COR-L47 (cell line): ENCODE data around the gene NENF.

Experiments
- DNase-seq: peaks from one replicate; lab custom pipeline; 2025; lab: John Stamatoyannopoulos, UW

The NENF gene

GRCh38 chr1:212431644-212432043 is 1.1 kb upstream of the NENF start:
- DNase-seq, result no peak

GRCh38 chr1:212432272-212432660 is 454 bp upstream of the NENF start:
- DNase-seq, result no peak

- no peak for DNase-seq
Observed at GRCh38 chr1:212433577-212434462, 1.1 kb downstream of the NENF start.

GRCh38 chr1:212434992-212435391 is 2.3 kb downstream of the NENF start:
- no peak for DNase-seq

GRCh38 chr1:212437179-212437798 is 4.6 kb downstream of the NENF start:
- DNase-seq, result peak; percentile 14

GRCh38 chr1:212438831-212439237 is 6.1 kb downstream of the NENF start:
- DNase-seq, result no peak

- no peak for DNase-seq
Observed at GRCh38 chr1:212440419-212440818, 7.7 kb downstream of the NENF start.

GRCh38 chr1:212442408-212442807 is 9.7 kb downstream of the NENF start:
- no peak for DNase-seq

- no peak for DNase-seq
Observed at GRCh38 chr1:212446333-212446732, 13.6 kb downstream of the NENF start.

GRCh38 chr1:212447478-212447877 is 14.8 kb downstream of the NENF start:
- no peak for DNase-seq

- DNase-seq, result no peak
Observed at GRCh38 chr1:212450331-212450881, 17.7 kb downstream of the NENF start.

GRCh38 chr1:212451416-212452322 is 18.9 kb downstream of the NENF start:
- no peak for DNase-seq

- DNase-seq, result no peak
Observed at GRCh38 chr1:212452323-212453155, 19.8 kb downstream of the NENF start.

GRCh38 chr1:212453156-212453857 is 20.6 kb downstream of the NENF start:
- no peak for DNase-seq

GRCh38 chr1:212454741-212455140 is 22.0 kb downstream of the NENF start:
- no peak for DNase-seq

GRCh38 chr1:212455401-212455800 is 22.7 kb downstream of the NENF start:
- no peak for DNase-seq

GRCh38 chr1:212455803-212456528 is 23.2 kb downstream of the NENF start:
- DNase-seq, result peak; percentile 44

- DNase-seq, result peak; percentile 41
Observed at GRCh38 chr1:212457740-212458338, 25.1 kb downstream of the NENF start.

- DNase-seq, result no peak
Observed at GRCh38 chr1:212458817-212459216, 26.1 kb downstream of the NENF start.
